NCI-H524 treated with DMSO at 0.1 percent for 48 hours (cell line): Measurements from ENCODE around the gene TFB1M.

Experiments used
- DNase-seq: peaks from one replicate; lab custom pipeline; 2025; lab: John Stamatoyannopoulos, UW

TFB1M gene

GRCh38 chr6:155297669-155298068 lies 16.6 kb downstream of the TFB1M start:
- no peak for DNase-seq

GRCh38 chr6:155292711-155293110 lies 21.6 kb downstream of the TFB1M start:
- no peak for DNase-seq

- no peak for DNase-seq
Measured at GRCh38 chr6:155291291-155291690, 23.0 kb downstream of the TFB1M start.

- DNase-seq: no peak
Measured at GRCh38 chr6:155290491-155290890, 23.8 kb downstream of the TFB1M start.

GRCh38 chr6:155287762-155288161 lies 26.5 kb downstream of the TFB1M start:
- no peak for DNase-seq

- DNase-seq: no peak
Measured at GRCh38 chr6:155284775-155285174, 29.5 kb downstream of the TFB1M start.

GRCh38 chr6:155278319-155279049 lies 35.8 kb downstream of the TFB1M start:
- DNase-seq: no peak

- DNase-seq: no peak
Measured at GRCh38 chr6:155276638-155277037, 37.6 kb downstream of the TFB1M start.

GRCh38 chr6:155275808-155276480 lies 38.3 kb downstream of the TFB1M start:
- no peak for DNase-seq

- no peak for DNase-seq
Measured at GRCh38 chr6:155274533-155274932, 39.8 kb downstream of the TFB1M start.

- DNase-seq: no peak
Measured at GRCh38 chr6:155274106-155274505, 40.2 kb downstream of the TFB1M start.

GRCh38 chr6:155273431-155273830 lies 40.9 kb downstream of the TFB1M start:
- DNase-seq: no peak

GRCh38 chr6:155272353-155273232 lies 41.7 kb downstream of the TFB1M start:
- DNase-seq: no peak

- no peak for DNase-seq
Measured at GRCh38 chr6:155271145-155271544, 43.1 kb downstream of the TFB1M start.

GRCh38 chr6:155270561-155271091 lies 43.7 kb downstream of the TFB1M start:
- DNase-seq: peak; percentile 48

- no peak for DNase-seq
Measured at GRCh38 chr6:155269765-155270164, 44.5 kb downstream of the TFB1M start.

- peak; percentile 30 for DNase-seq
Measured at GRCh38 chr6:155268088-155268867, 46.0 kb downstream of the TFB1M start.

- DNase-seq: no peak
Measured at GRCh38 chr6:155267411-155267810, 46.9 kb downstream of the TFB1M start.

- no peak for DNase-seq
Measured at GRCh38 chr6:155265843-155266535, 48.3 kb downstream of the TFB1M start.

GRCh38 chr6:155264693-155265320 lies 49.5 kb downstream of the TFB1M start:
- DNase-seq: no peak
